ENCODE measurements around the gene GTPBP4.

The GTPBP4 gene

GRCh38 chr10:955127-955819, 33.0 kb upstream of the GTPBP4 start:
- CTCF ChIA-PET = interaction anchor here (1.1 kb wide), 1 partner anchor 13 kb away, joined by 3 read pairs; no protein-coding TSS in a partner anchor

GRCh38 chr10:955820-956217, 32.4 kb upstream of the GTPBP4 start:
- DNase-seq (ENCODE audit: extremely low spot score) = no peak
- CTCF ChIA-PET = interaction anchor here (1.1 kb wide), 1 partner anchor 13 kb away, joined by 3 read pairs; no protein-coding TSS in a partner anchor
- POLR2A ChIA-PET = no interaction called here
- no peak for TF ChIP-seq PKNOX1 (IDR thresholded peaks at IDR 0.05)
- no peak for TF ChIP-seq L3MBTL2 (conservative IDR thresholded peaks at IDR 0.05)
- no peak for TF ChIP-seq FOXK2 (IDR thresholded peaks at IDR 0.05)
- no peak for TF ChIP-seq CTBP1 (IDR thresholded peaks at IDR 0.05; ENCODE audit: borderline replicate concordance)
- TF ChIP-seq SP1 (IDR thresholded peaks at IDR 0.05) = no peak
- TF ChIP-seq TARDBP (IDR thresholded peaks at IDR 0.05) = no peak
- no peak for TF ChIP-seq LEF1 (IDR thresholded peaks at IDR 0.05; ENCODE audit: borderline replicate concordance)
- no peak for TF ChIP-seq ARNT (IDR thresholded peaks at IDR 0.05)
- no peak for TF ChIP-seq FOXA1 (IDR thresholded peaks at IDR 0.05)
- TF ChIP-seq HDGF (IDR thresholded peaks at IDR 0.05; ENCODE audit: borderline replicate concordance) = no peak
- no peak for TF ChIP-seq ZNF384 (IDR thresholded peaks at IDR 0.05)
- no peak for TF ChIP-seq SUZ12 (IDR thresholded peaks at IDR 0.05)
- no peak for TF ChIP-seq NFRKB (IDR thresholded peaks at IDR 0.05)
- TF ChIP-seq FOXM1 (IDR thresholded peaks at IDR 0.05; ENCODE audit: borderline replicate concordance) = no peak
- no peak for TF ChIP-seq ELF4 (IDR thresholded peaks at IDR 0.05)
- TF ChIP-seq BHLHE40 (IDR thresholded peaks at IDR 0.05; ENCODE audit: borderline replicate concordance) = no peak

More at GRCh38 chr10:955127-955819, 33.0 kb upstream of the GTPBP4 start:
- POLR2A ChIA-PET = no interaction called here
- DNase-seq (ENCODE audit: extremely low spot score) = no peak
- TF ChIP-seq SP1 (IDR thresholded peaks at IDR 0.05) (no peak), PKNOX1 (IDR thresholded peaks at IDR 0.05) (no peak), ZNF384 (IDR thresholded peaks at IDR 0.05) (no peak), HDGF (IDR thresholded peaks at IDR 0.05; ENCODE audit: borderline replicate concordance) (no peak), FOXK2 (IDR thresholded peaks at IDR 0.05) (no peak), NFRKB (IDR thresholded peaks at IDR 0.05) (no peak)

GRCh38 chr10:958106-958505, 30.1 kb upstream of the GTPBP4 start:
- ChIA-PET POLR2A (no interaction called here), CTCF (no interaction called here)
- DNase-seq (ENCODE audit: extremely low spot score) = no peak
- TF ChIP-seq SP1 (IDR thresholded peaks at IDR 0.05) (no peak), ELF4 (IDR thresholded peaks at IDR 0.05) (no peak), ARNT (IDR thresholded peaks at IDR 0.05) (no peak), FOXA1 (IDR thresholded peaks at IDR 0.05) (no peak), BHLHE40 (IDR thresholded peaks at IDR 0.05; ENCODE audit: borderline replicate concordance) (no peak), FOXM1 (IDR thresholded peaks at IDR 0.05; ENCODE audit: borderline replicate concordance) (no peak), FOXK2 (IDR thresholded peaks at IDR 0.05) (no peak), PKNOX1 (IDR thresholded peaks at IDR 0.05) (no peak), ZNF384 (IDR thresholded peaks at IDR 0.05) (no peak), TARDBP (IDR thresholded peaks at IDR 0.05) (no peak), SUZ12 (IDR thresholded peaks at IDR 0.05) (no peak)

GRCh38 chr10:958856-959255, 29.4 kb upstream of the GTPBP4 start:
- CTCF ChIA-PET = no interaction called here
- TF ChIP-seq SUZ12 (IDR thresholded peaks at IDR 0.05) (no peak), SP1 (IDR thresholded peaks at IDR 0.05) (no peak)
- POLR2A ChIA-PET = no interaction called here
- no peak for DNase-seq (ENCODE audit: extremely low spot score)

GRCh38 chr10:962342-962741, 25.9 kb upstream of the GTPBP4 start:
- DNase-seq (ENCODE audit: extremely low spot score) = no peak
- ChIA-PET CTCF (interaction anchor here (0.5 kb wide), 1 partner anchor 156 kb away, joined by 3 read pairs; no protein-coding TSS in a partner anchor), POLR2A (interaction anchor here (1.5 kb wide), 1 partner anchor 25 kb away, joined by 8 read pairs; the partner anchor contains the start of gene GTPBP4)
- TF ChIP-seq SUZ12 (IDR thresholded peaks at IDR 0.05) (no peak), BHLHE40 (IDR thresholded peaks at IDR 0.05; ENCODE audit: borderline replicate concordance) (no peak), L3MBTL2 (conservative IDR thresholded peaks at IDR 0.05) (no peak), FOXA1 (IDR thresholded peaks at IDR 0.05) (no peak), ARNT (IDR thresholded peaks at IDR 0.05) (no peak), HDGF (IDR thresholded peaks at IDR 0.05; ENCODE audit: borderline replicate concordance) (no peak), TARDBP (IDR thresholded peaks at IDR 0.05) (no peak), PKNOX1 (IDR thresholded peaks at IDR 0.05) (no peak), FOXM1 (IDR thresholded peaks at IDR 0.05; ENCODE audit: borderline replicate concordance) (no peak), SP1 (IDR thresholded peaks at IDR 0.05) (no peak), FOXK2 (IDR thresholded peaks at IDR 0.05) (no peak), NFRKB (IDR thresholded peaks at IDR 0.05) (no peak), LEF1 (IDR thresholded peaks at IDR 0.05; ENCODE audit: borderline replicate concordance) (no peak), ZNF384 (IDR thresholded peaks at IDR 0.05) (no peak), ELF4 (IDR thresholded peaks at IDR 0.05) (no peak), CTBP1 (IDR thresholded peaks at IDR 0.05; ENCODE audit: borderline replicate concordance) (no peak)

- CTCF ChIA-PET = no interaction called here
Measured at GRCh38 chr10:963186-963585, 25.0 kb upstream of the GTPBP4 start.

More at GRCh38 chr10:963186-963585, 25.0 kb upstream of the GTPBP4 start:
- POLR2A ChIA-PET = interaction anchor here (1.5 kb wide), 1 partner anchor 24 kb away, joined by 8 read pairs; the partner anchor contains the start of gene GTPBP4
- DNase-seq (ENCODE audit: extremely low spot score) = no peak
- peak; percentile 14; the same call in 1 of the 2 replicates for TF ChIP-seq L3MBTL2 (conservative IDR thresholded peaks at IDR 0.05)
- no peak for TF ChIP-seq ARNT (IDR thresholded peaks at IDR 0.05)
- TF ChIP-seq ELF4 (IDR thresholded peaks at IDR 0.05) = no peak
